ENCODE data around the gene FOCAD. TPM values are rescaled to one million over a fixed set of nuclear protein-coding genes. Genes with fewer than 3 reads are reported as not detected.

The FOCAD gene
- total and polyA plus RNA-seq, 4 donors, result 6.8 to 62.1 (median 27.9) TPM

- H3K4me1 ChIP-seq (ENCODE audit: control insufficient read depth in 5 of 5, insufficient read depth in 5 of 5, low read length in 5 of 5), result peaks cover 0 to 3% (median 0%) of the 10 kb centered on the region in 5 donors
- ATAC-seq (ENCODE audit: insufficient read depth, low FRiP score), result no peak
- WGBS, 2 donors, result 93 to 96% methylated on average over 3 of the region's 3 CpGs
Observed at GRCh38 chr9:20783057-20784038, 99.3 kb downstream of the FOCAD start.

DNA sequence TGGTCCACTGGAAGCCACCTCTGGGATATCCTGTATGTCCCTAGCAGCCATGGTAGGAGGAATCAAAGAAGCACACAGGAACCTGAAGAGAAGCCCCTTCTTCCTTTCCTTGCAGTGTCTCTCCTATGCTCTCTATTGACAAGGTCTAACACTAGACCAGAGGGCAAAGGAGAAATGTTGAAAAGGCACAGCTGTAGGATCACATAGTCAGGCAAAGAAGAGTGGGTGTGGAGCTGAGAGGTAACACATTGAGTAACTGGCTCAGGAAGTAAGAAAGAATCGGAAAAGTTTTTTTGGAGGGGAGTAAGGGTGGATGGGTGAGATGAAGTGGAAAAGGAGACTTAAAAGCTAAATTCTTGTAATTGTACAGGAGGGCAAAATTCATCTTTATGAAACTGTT is 100.1 kb downstream of the FOCAD start:
- DNase-seq, result no peak
- H3K4me3 ChIP-seq, result no peak overlapping the region
- peaks cover 0 to 4% (median 0%) of the 10 kb centered on the region in 5 donors for H3K4me1 ChIP-seq (ENCODE audit: control insufficient read depth in 5 of 5, insufficient read depth in 5 of 5, low read length in 5 of 5)
- peaks cover 0 to 3% (median 2%) of the 10 kb centered on the region in 4 donors for H3K36me3 ChIP-seq (ENCODE audit: control insufficient read depth in 4 of 4, insufficient read depth in 4 of 4, low read length in 4 of 4)
- H3K9ac ChIP-seq (ENCODE audit: insufficient read depth in 1 of 2, low read length in 2 of 2), result no peak overlapping the region
- no peaks in the 10 kb centered on the region for H3K27me3 ChIP-seq (ENCODE audit: control insufficient read depth in 3 of 3, insufficient read depth in 3 of 3, low read length in 2 of 3)
- no peaks in the 10 kb centered on the region for H3K9me3 ChIP-seq (ENCODE audit: control insufficient read depth in 4 of 4, insufficient read depth in 3 of 4, low read length in 3 of 4)
- no peak for TF ChIP-seq CTCF (IDR thresholded peaks at IDR 0.05; ENCODE audit: control extremely low read depth, extremely low read depth)
- ATAC-seq (ENCODE audit: insufficient read depth, low FRiP score), result no peak
- no peak overlapping the region for H3K27ac ChIP-seq (ENCODE audit: low read depth in 1 of 2, low read length in 1 of 2)
- 83 to 87% methylated on average over 1 of the region's 1 CpG for WGBS, 2 donors

More at GRCh38 chr9:20783057-20784038, 99.3 kb downstream of the FOCAD start:
- TF ChIP-seq CTCF (IDR thresholded peaks at IDR 0.05; ENCODE audit: control extremely low read depth, extremely low read depth), result no peak
- DNase-seq, result no peak
- peaks cover 0 to 3% (median 2%) of the 10 kb centered on the region in 4 donors for H3K36me3 ChIP-seq (ENCODE audit: control insufficient read depth in 4 of 4, insufficient read depth in 4 of 4, low read length in 4 of 4)
- no peaks in the 10 kb centered on the region for H3K27me3 ChIP-seq (ENCODE audit: control insufficient read depth in 3 of 3, insufficient read depth in 3 of 3, low read length in 2 of 3)
- no peak overlapping the region for H3K27ac ChIP-seq (ENCODE audit: low read depth in 1 of 2, low read length in 1 of 2)
- H3K9me3 ChIP-seq (ENCODE audit: control insufficient read depth in 4 of 4, insufficient read depth in 3 of 4, low read length in 3 of 4), result no peaks in the 10 kb centered on the region
- no peak overlapping the region for H3K4me3 ChIP-seq
- no peak overlapping the region for H3K9ac ChIP-seq (ENCODE audit: insufficient read depth in 1 of 2, low read length in 2 of 2)

GRCh38 chr9:20786807-20787206 is 102.7 kb downstream of the FOCAD start:
- H3K36me3 ChIP-seq (ENCODE audit: control insufficient read depth in 4 of 4, insufficient read depth in 4 of 4, low read length in 4 of 4), result peaks cover 0 to 5% (median 3%) of the 10 kb centered on the region in 4 donors
- no peak for ATAC-seq (ENCODE audit: insufficient read depth, low FRiP score)
- H3K9me3 ChIP-seq (ENCODE audit: control insufficient read depth in 4 of 4, insufficient read depth in 3 of 4, low read length in 3 of 4), result no peaks in the 10 kb centered on the region
- H3K4me3 ChIP-seq, result no peak overlapping the region
- TF ChIP-seq CTCF (IDR thresholded peaks at IDR 0.05; ENCODE audit: control extremely low read depth, extremely low read depth), result no peak
- DNase-seq, result no peak
- no peak overlapping the region for H3K27ac ChIP-seq (ENCODE audit: low read depth in 1 of 2, low read length in 1 of 2)
- H3K9ac ChIP-seq (ENCODE audit: insufficient read depth in 1 of 2, low read length in 2 of 2), result no peak overlapping the region
- H3K4me1 ChIP-seq (ENCODE audit: control insufficient read depth in 5 of 5, insufficient read depth in 5 of 5, low read length in 5 of 5), result peaks cover 0 to 4% (median 0%) of the 10 kb centered on the region in 5 donors
- WGBS, 2 donors, result 78 to 84% methylated on average over 1 of the region's 1 CpG
- no peaks in the 10 kb centered on the region for H3K27me3 ChIP-seq (ENCODE audit: control insufficient read depth in 3 of 3, insufficient read depth in 3 of 3, low read length in 2 of 3)
